Measurements from ENCODE around the gene DISC1.

DNA sequence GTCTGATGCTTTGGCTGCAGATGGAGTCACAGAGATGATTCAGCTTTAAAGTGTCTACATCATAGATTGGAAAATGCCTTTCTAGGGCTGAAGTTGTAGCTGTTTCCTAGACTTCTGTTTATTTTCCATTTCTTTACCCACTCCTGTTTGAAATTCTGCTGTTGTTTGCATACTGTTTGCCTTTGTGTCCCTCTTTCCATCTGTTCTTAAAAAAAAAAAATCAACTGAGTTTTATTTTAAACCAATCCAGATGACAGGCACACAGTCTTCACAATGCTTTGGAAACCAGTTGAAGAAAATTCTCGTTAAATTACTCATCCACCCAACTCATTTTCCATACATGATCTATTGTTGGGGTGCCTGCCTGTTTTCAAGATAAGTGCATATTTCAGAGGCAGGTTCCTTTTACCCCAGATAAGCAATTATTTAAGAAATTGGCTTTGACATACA is 245.9 kb downstream of the DISC1 start:
- no peak for TF ChIP-seq FOXM1 (IDR thresholded peaks at IDR 0.05; ENCODE audit: borderline replicate concordance, low read depth)
- no peak for TF ChIP-seq CREB1 (IDR thresholded peaks at IDR 0.05; ENCODE audit: low read depth)

Data from Ishikawa (cell line).